ENCODE results near the gene SYCE1L.

SYCE1L gene

GRCh38 chr16:77194295-77195231 is 4.6 kb upstream of the SYCE1L start:
- no peak for DNase-seq (ENCODE audit: low read depth)
- TF ChIP-seq MYC (IDR thresholded peaks at IDR 0.05; ENCODE audit: low read depth, low read length): no peak
- no peak for TF ChIP-seq CTCF (IDR thresholded peaks at IDR 0.05; ENCODE audit: low read depth, low read length)
- no peak for TF ChIP-seq POLR2A (IDR thresholded peaks at IDR 0.05; ENCODE audit: extremely low read depth, insufficient read length)
- no peak for TF ChIP-seq MAX (IDR thresholded peaks at IDR 0.05; ENCODE audit: low read depth, low read length)
- H3K4me3 ChIP-seq (ENCODE audit: low read depth, low read length): no peak overlapping the region

- TF ChIP-seq MYC (IDR thresholded peaks at IDR 0.05; ENCODE audit: low read depth, low read length): no peak
- TF ChIP-seq CTCF (IDR thresholded peaks at IDR 0.05; ENCODE audit: low read depth, low read length): no peak
- TF ChIP-seq MAX (IDR thresholded peaks at IDR 0.05; ENCODE audit: low read depth, low read length): no peak
- H3K4me3 ChIP-seq (ENCODE audit: low read depth, low read length): no peak overlapping the region
Observed at GRCh38 chr16:77195411-77195810, 3.8 kb upstream of the SYCE1L start.

GRCh38 chr16:77197747-77198146 is 1.5 kb upstream of the SYCE1L start:
- no peak for DNase-seq (ENCODE audit: low read depth)
- TF ChIP-seq CTCF (IDR thresholded peaks at IDR 0.05; ENCODE audit: low read depth, low read length): no peak
- TF ChIP-seq POLR2A (IDR thresholded peaks at IDR 0.05; ENCODE audit: extremely low read depth, insufficient read length): no peak
- no peak for TF ChIP-seq MAX (IDR thresholded peaks at IDR 0.05; ENCODE audit: low read depth, low read length)
- no peak for TF ChIP-seq MYC (IDR thresholded peaks at IDR 0.05; ENCODE audit: low read depth, low read length)
- H3K4me3 ChIP-seq (ENCODE audit: low read depth, low read length): no peak overlapping the region

More at GRCh38 chr16:77195411-77195810, 3.8 kb upstream of the SYCE1L start:
- no peak for DNase-seq (ENCODE audit: low read depth)

GRCh38 chr16:77206533-77206932 is 7.3 kb downstream of the SYCE1L start:
- TF ChIP-seq POLR2A (IDR thresholded peaks at IDR 0.05; ENCODE audit: extremely low read depth, insufficient read length) (no peak), CTCF (IDR thresholded peaks at IDR 0.05; ENCODE audit: low read depth, low read length) (no peak), MAX (IDR thresholded peaks at IDR 0.05; ENCODE audit: low read depth, low read length) (no peak), MYC (IDR thresholded peaks at IDR 0.05; ENCODE audit: low read depth, low read length) (no peak)
- DNase-seq (ENCODE audit: low read depth): no peak
- no peak overlapping the region for H3K4me3 ChIP-seq (ENCODE audit: low read depth, low read length)

GRCh38 chr16:77207030-77207429 is 7.8 kb downstream of the SYCE1L start:
- TF ChIP-seq CTCF (IDR thresholded peaks at IDR 0.05; ENCODE audit: low read depth, low read length): no peak
- H3K4me3 ChIP-seq (ENCODE audit: low read depth, low read length): no peak overlapping the region
- no peak for DNase-seq (ENCODE audit: low read depth)
